HG03558 (cell line): ENCODE data around the gene SUMF1.
A peak's percentile ranks its signal among the peaks of the same experiment; 100 is the strongest.
"Not testable (repeated sequence)": the region's sequence is repeated elsewhere in the genome, so short reads cannot be mapped to it uniquely, and the experiment has no call there.

Experiments
- ATAC-seq: cut with Tn5 transposase; IDR thresholded peaks from one replicate; pipeline ENCODE4 v1.9.1; 2021; ENCODE audit warnings: moderate number of reproducible peaks; ENCODE audit not compliant: unreplicated experiment; ENCODE audit errors: extremely low read depth

Gene SUMF1

DNA sequence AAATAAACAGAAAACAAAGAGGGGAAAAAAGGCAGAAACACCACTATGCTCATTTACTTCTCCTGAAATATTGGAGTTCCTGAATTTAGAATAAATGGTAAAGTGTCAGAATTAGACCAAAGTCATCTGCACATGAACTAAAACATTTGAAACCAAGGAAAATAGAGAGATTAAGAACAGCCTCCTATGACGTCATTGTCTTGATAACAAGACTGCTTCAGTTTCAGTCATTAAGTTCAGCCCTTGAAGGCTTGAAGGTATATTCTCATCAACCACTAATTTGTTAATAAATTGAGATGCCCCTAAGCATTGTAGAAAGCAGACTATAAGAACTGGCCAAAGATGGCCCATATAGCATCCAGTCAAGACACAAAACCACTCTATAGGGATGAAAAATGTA is 2.5 kb downstream of the SUMF1 start:
- no peak for ATAC-seq

DNA sequence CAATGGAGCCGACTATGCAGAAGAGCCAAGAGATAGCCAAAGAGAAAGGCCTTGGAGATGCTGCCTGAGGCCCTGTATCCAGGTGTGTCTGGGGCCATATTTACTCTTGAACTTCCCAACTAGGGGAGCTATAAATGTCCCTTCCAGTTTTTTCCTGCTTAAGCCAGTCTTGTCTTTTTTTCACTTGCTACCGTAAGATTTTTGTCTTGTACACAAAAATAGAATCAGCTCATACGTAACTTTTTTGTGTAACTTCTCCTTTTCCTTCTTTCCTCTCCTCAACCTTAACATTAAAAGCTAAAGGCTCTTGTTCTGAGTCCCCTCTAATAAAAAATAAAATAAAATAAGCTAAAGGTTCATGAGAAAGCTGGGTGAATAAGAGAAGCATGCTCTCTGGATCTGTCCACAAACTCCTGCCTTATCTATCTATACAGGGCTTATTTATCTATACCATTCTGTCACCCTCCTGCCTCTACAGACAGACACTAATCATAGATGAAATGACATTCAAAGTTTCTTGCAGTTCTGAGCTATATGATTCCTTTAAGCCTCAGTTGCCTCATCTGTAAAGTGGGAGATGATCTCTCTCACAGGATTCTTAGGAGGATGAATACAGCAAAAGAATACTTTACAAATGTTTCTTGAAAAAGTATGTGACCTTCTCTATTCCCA is 4.6 kb downstream of the SUMF1 start:
- ATAC-seq, result no peak

DNA sequence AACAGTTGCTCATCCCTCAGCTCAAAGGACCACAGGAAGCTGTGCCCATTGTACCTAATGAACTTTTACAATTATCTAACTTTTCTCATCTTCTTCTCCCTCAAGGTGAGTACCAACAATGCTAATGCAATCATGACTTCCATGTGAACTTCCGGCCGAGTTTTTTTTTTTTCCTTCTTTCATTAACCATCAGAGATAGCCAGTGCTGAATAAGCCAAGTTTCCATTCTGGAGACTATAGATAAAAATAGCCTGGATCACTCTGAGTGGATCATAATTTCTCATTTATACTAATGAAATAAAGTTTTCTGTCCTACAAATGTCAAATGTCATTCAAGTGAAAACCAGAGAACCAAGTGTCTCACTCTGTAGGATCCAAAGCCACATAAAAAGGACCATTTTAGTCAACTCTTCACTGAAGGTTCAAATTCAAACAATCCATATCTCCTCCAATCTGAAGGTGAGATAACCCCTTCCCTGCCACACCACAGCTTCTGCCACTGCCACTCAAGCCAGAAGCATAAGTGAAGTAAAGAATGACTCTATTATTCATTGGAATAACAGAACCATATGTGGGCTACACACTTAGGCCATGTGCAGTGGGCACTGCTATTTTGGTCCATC is 5.5 kb downstream of the SUMF1 start:
- ATAC-seq, result no peak

DNA sequence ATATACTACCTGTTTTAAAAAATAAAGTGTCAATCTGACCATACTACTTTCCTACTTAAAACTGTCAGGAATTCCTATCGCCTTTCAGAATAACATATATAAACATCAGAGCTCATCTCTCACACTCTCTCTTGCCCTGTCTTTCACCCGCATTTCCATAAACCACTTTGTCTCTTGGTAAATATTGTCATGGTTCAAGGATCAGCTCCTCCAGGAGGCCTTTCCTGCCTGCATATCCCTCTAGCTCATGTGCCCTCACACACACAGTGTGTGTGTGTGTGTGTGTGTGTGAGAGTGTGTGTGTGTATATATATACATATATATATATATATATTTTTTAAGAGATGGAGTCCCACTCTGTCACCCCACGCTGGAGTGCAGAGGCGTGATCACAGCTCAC is 6.7 kb downstream of the SUMF1 start:
- no peak for ATAC-seq

DNA sequence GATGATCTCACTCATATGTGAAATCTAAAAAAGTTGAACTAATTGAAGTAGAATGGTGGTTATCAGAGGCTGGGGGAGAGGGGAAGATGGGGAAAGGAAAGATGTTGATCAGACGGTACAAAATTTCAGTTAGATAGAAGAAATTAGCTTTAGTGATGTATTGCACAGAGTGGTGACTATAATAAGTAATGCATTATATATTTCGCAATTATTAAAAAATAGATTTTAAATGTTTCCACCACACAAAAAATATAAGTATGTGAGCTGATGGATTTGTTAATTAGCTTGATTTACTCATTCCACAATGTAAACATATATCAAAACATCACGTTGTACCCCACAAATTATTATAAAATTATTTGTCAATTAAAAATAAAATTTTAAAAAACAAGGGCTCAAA is 8.1 kb downstream of the SUMF1 start:
- ATAC-seq, result no peak

DNA sequence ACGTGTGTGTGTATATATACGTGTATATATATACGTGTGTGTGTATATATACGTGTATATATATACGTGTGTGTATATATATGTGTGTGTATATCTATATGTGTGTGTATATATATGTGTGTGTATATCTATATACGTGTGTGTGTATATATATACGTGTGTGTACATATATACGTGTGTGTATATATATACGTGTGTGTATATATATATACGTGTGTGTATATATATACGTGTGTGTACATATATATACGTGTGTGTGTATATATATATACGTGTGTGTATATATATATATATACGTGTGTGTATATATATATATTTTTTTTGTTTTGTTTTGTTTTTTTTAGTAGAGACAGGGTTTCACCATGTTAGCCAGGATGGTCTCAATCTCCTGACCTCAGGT is 10.3 kb downstream of the SUMF1 start:
- ATAC-seq, result not testable (repeated sequence)

DNA sequence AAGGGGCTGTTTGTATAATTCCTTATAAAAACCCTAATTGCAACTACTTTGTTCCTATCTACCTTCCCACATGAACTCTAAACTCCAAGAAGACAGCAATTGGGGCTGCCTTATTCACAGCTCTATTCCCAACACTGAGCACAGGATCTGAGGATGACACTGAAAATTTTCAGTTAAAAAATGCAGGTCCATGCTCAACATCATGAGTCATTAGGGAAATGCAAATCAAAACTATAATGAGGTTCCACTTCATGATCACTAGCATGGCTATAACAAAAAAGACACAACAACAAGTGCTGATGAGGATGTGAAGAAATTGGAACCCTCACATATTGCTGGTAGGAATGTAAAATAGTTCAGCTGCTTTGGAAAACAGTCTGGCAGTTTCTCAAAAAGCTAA is 12.9 kb downstream of the SUMF1 start:
- ATAC-seq, result no peak

DNA sequence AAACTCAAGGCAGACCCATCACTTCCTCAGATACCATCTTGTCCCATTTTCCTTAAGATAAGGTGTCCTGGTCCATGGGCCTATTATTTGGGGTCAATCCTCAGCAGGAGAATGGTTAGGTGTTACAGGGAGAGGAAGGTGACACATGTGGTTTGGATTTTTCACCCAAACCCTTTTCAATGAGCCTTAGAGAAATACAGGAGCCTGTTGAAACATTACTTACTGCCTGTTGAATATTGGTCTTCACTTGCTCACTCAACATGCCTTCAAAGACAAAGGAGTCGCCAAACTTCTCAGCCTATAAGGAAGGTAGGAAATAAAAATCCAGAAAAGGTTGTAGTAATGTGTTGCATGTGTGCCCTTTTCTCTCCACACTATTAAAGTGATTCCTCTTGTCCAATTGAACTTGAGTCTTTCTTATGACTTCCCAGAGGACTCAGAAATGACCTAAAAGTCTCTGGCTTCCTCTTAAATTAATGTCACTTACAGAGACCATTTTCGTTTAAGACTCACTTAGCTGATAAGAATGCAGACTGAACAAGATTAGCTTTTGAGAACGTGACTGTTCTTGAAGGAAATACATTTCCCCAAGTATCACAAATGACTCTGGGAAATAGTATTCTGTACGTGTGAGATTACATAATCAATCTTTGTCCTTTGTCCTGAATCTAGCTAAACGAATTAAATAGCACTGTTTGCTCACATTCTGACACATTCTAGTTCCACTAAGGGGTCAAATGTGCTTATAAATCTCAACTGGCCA is 17.8 kb downstream of the SUMF1 start:
- ATAC-seq, result no peak

DNA sequence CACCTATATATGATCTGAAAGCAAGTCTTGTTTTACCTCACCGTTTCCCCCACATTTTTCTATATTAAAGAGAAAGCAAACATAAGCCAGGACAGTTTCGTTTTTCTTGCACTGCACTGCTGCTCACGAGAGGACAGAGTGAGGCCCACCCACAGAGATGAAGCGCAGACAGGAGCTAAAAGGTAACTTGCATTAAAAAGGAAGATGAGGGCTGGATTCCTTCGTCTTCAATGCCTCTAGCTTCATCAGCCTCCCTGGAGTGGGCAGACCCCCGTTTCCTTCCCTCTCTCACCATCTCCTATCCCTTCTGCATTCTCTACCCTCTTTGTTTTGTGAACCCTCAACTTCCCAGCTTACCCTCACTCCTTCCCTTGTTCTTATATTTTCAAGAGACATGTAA is 18.9 kb downstream of the SUMF1 start:
- ATAC-seq, result no peak

DNA sequence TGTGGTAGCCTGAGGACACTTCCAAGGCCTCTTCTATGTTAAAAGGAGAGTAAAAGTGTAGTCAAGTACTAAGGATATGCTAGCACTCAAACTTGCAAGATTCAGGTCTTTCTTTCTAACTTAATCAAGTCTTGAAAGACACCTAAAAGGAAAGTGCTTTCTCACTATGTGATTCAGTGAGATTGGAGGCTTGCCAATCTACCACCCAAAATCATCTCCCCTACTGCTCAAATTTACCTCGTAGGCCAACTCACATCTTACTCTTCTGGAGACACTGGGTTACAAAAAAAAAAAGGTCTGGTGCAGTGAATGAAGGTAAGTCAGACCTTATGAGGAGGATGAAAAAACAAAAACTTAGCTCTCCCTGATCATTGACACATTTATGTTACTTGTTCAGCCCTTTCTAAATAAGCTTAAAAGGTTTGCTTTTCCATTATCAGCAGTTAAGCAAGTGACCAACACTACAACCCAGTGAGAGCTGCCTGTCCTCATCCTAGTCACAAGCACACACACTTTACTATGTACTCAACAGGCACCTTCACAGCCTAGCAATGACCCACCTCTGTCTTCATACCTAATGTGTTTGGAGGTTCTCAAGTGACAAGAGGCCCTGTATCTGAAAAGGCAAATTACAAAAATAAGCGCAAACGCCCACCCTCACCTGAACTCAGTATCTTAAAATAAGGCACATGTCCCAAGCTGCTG is 19.6 kb downstream of the SUMF1 start:
- no peak for ATAC-seq

DNA sequence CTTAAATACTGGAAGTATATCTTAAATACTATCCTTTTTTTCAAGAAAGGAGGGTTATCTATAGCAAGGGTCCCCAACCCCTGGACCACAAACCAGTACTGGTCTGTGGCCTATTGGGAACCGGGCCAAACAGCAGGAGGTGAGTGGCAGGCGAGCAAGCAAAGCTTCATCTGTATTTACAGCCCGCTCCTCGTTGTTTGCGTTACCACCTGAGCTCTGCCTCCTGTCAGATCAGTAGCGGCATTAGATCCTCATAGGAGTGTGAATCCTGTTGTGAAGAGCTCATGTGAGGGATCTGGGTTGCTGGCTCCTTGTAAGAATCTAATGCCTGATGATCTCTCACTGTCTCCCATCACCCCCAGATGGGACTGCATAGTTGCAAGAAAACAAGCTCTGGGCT is 26.1 kb downstream of the SUMF1 start:
- ATAC-seq, result no peak

DNA sequence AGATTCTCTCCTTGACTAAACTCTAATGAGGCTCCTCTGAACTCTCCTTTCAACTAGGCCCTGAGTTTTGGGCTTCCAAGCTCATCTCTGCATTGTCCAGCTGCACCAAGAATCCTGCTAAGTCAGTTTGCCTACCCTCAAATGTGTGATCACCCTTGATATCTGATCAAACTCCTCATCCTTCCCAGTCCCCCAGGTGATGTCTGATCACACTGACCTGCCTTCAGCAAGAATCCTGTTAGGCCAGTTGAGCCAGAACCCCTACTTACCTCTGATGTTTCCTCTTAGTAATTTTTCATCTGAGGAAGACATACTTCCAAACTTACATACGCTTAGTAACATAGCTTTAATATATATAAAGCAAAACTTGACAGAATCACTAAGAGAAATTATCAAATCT is 28.8 kb downstream of the SUMF1 start:
- no peak for ATAC-seq

DNA sequence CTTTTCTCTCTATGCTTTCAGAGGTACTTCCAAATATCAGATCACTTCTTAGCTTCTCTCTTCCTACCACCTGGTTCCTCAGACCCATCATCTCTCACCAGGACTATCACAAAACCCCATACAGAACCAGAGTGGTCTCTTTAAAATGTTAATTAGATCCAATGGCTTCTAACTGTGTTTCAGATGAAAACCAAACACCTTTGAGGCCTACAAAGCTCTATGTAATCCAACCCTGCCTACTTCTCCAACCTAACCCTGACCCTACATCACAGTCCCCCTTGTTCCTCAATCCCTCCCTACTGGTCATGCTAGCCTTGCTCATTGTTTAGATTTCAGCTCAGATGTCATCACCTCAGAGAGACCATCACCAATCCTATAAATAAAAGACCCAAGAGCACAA is 34.8 kb downstream of the SUMF1 start:
- ATAC-seq, result no peak

DNA sequence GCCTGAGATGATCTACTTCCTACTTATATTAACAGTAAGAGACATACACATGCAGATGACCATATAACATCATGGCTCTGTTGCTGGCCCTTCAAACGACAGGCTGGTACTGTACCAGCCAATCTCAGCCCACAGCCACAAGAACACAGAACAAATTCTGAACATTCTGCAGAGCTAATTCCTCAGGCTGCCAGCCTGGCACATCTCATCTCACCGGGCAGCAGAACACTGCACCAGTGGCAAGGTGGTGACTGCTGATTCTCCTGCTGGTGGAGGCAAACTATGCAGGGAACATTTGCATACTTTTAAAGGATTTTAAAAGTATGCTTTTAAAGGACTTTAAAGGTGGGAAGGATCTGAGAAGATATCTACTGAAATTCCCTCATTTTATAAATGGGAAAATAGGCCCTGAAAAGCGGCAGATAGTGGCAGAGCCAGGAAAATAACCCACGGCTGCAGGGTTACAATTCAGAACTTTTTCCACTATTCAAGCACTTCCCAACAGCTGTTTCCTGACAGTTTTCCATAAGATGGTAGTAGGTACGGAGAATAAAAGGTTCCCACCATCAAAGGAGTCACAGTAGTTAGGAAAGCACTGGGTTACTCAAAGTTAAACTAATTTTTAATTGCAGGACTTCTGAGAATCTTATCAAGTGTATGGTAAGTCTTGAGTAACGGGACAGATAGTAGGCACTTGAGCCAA is 37.3 kb downstream of the SUMF1 start:
- ATAC-seq, result no peak

DNA sequence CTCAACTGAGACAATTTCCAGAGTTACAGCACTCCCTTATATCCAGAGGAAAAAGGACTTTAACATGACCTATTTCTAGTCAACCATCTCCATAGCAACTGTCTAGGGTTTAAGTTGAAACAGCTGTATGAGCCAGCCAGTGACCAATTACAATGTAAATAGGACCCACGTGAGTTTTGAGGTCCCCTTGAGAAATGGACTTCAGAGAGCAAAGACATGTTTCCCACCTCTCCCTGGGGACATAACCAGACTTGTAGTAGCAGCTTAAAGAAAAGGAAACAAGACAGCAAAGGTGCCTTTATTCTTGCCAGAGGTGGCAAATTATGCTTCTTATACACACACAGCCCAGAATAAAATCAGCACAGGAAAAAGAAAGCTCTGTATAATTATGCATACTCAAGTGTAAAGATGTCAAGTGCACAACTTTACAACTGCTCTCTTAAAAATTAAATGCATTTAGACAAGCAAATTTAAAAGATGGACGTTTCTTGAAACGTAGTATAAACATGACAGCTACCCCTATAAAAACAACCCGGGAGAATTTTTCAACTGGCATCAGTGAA is 40.2 kb downstream of the SUMF1 start:
- peak; percentile 83 for ATAC-seq

DNA sequence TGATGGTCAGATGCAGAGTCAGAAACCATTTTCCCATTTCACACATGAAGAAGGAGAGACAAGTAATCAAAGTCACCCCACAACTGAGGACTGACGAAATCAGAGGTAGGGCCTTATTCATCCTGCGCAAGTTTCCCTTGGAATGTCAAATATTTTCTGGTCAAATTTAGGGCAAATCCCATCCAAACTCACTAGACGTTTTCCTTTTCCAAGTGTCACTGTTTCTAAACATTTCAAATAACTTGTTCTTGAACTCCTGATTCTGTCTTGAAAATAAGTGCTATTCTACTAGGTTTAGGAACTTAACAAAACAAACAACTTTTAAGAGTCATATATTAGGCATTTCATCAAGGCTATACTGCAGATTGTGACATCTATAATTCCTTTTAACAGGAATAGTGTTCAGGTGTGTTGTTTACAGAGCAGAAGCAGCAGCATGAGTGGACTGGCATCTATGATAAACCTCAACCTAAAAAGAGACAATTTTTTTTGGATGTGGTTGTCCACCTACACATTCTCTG is 40.7 kb downstream of the SUMF1 start:
- ATAC-seq, result no peak

DNA sequence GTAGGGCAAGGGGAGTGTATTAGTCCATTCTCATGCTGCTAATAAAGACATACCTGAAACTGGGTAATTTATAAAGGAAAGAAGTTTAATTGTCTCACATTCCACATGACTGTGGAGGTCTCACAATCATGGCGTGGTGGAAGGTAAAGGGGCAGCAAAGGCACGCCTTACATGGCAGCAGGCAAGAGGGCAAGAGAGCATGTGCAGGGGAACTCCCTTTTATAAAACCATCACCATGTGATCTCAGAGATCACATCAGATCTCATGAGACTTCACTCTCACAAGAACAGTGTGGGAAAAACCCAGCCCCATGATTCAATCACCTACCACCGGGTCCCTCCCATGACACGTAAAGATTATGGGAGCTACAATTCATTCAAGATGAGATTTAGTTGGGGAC is 41.4 kb downstream of the SUMF1 start:
- ATAC-seq, result no peak

DNA sequence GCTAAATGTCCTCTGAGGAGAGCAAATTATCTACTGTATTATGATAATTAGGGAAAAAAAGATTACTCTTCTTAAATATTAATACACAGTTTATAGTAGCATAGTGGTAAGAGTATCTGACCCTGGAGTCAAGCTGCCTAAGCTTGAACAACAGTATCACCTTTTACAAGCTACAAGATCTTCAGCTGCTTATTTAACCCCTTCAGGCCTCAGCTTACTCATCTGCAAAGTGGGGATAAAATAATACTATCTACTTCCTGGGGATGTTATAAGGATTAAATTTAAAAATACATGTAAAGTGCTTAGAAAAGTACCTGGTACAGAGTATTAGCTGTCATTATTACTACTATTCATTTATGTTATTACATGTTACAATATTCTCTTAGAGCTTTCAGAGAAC is 42.0 kb downstream of the SUMF1 start:
- ATAC-seq, result no peak

DNA sequence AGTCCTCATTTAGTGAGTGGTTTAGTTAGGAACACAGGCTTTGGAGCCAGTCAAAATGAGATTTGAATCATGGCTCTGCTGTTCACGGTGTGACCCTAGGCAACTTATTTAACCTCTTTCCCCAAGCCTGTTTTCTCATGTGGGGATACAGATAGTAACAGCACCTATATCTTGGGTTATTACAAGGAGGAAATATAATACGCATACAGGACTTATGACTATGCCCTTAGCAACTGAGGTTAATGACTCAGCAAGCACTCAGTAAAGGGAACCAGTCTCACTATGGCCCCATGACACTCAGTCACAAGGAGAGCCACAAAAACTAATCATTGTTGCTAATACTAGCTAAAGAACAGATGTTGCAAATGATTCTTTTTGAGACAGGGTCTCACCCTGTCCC is 45.9 kb downstream of the SUMF1 start:
- peak; percentile 80 for ATAC-seq

DNA sequence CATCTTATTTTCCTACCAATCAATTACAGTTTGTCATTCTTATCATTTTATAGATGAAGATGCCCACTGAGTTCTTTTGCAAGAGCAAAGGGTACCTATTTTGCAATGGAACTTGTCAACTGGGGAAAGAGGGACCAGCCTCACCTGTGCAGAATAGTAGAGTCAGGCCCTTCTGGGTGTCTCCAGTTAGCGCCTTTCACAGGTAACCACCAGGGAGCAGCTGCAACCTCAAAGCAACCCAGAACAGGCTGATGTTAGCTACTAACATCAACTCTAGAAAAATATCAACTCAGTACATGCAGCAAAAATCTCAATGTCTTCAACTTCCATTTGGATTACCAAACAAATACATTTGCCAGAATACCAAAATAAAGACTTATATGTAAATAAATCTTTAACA is 47.1 kb downstream of the SUMF1 start:
- no peak for ATAC-seq
